ENCODE measurements around the gene ELMO1. TPM values are rescaled to one million over a fixed set of nuclear protein-coding genes. Genes with fewer than 3 reads are reported as not detected.

Gene ELMO1
- total RNA-seq, 1 donor from 2014 or later = 119 TPM

- DNase-seq (ENCODE audit: low spot score) = no peak
- H3K27me3 Mint-ChIP-seq (ENCODE audit: insufficient read depth) = no peaks in the 10 kb centered on the region
- H3K4me1 Mint-ChIP-seq (ENCODE audit: low read depth) = peaks cover 29% of the 10 kb centered on the region
- H3K36me3 Mint-ChIP-seq (ENCODE audit: low read depth) = peaks cover 64% of the 10 kb centered on the region
- peaks cover 3% of the 10 kb centered on the region for H3K9me3 Mint-ChIP-seq
- no peak overlapping the region for H3K27ac Mint-ChIP-seq
- intact Hi-C loops (cut with micrococcal nuclease) = no loop called here
- H3K4me3 Mint-ChIP-seq = no peak overlapping the region
These were observed 587.0 kb downstream of the ELMO1 start for GRCh38 chr7:36861656-36862055.

- Mint-ChIP-seq H3K27me3 (ENCODE audit: insufficient read depth) (no peaks in the 10 kb centered on the region), H3K36me3 (ENCODE audit: low read depth) (peaks cover 69% of the 10 kb centered on the region), H3K9me3 (peaks cover 3% of the 10 kb centered on the region), H3K4me1 (ENCODE audit: low read depth) (peaks cover 29% of the 10 kb centered on the region), H3K4me3 (no peak overlapping the region), H3K27ac (no peak overlapping the region)
- intact Hi-C loops (cut with micrococcal nuclease) = no loop called here
- no peak for DNase-seq (ENCODE audit: low spot score)
These were observed 588.0 kb downstream of the ELMO1 start for GRCh38 chr7:36860681-36861080.

GRCh38 chr7:36855330-36855729, 593.3 kb downstream of the ELMO1 start:
- no peaks in the 10 kb centered on the region for H3K27me3 Mint-ChIP-seq (ENCODE audit: insufficient read depth)
- peaks cover 63% of the 10 kb centered on the region for H3K36me3 Mint-ChIP-seq (ENCODE audit: low read depth)
- no peak overlapping the region for H3K27ac Mint-ChIP-seq
- H3K9me3 Mint-ChIP-seq = peaks cover 3% of the 10 kb centered on the region
- intact Hi-C loops (cut with micrococcal nuclease) = no loop called here
- DNase-seq (ENCODE audit: low spot score) = no peak
- H3K4me1 Mint-ChIP-seq (ENCODE audit: low read depth) = peaks cover 21% of the 10 kb centered on the region
- no peak overlapping the region for H3K4me3 Mint-ChIP-seq

GRCh38 chr7:36854652-36855051, 594.0 kb downstream of the ELMO1 start:
- intact Hi-C loops (cut with micrococcal nuclease) = loop anchor here (5.0 kb wide), 3 partner anchors 83 to 377 kb away; no protein-coding TSS in a partner anchor
- no peak for DNase-seq (ENCODE audit: low spot score)
- Mint-ChIP-seq H3K27ac (no peak overlapping the region), H3K9me3 (peaks cover 5% of the 10 kb centered on the region), H3K36me3 (ENCODE audit: low read depth) (peaks cover 56% of the 10 kb centered on the region), H3K4me1 (ENCODE audit: low read depth) (peaks cover 21% of the 10 kb centered on the region), H3K27me3 (ENCODE audit: insufficient read depth) (no peaks in the 10 kb centered on the region), H3K4me3 (no peak overlapping the region)

GRCh38 chr7:36852931-36853330, 595.7 kb downstream of the ELMO1 start:
- H3K4me3 Mint-ChIP-seq = no peak overlapping the region
- DNase-seq (ENCODE audit: low spot score) = no peak
- no peak overlapping the region for H3K27ac Mint-ChIP-seq
- intact Hi-C loops (cut with micrococcal nuclease) = loop anchor here (1.0 to 5.0 kb wide), 9 partner anchors 84 to 376 kb away; partner anchors contain the start of gene AOAH
- H3K4me1 Mint-ChIP-seq (ENCODE audit: low read depth) = peaks cover 21% of the 10 kb centered on the region
- H3K9me3 Mint-ChIP-seq = peaks cover 13% of the 10 kb centered on the region
- H3K36me3 Mint-ChIP-seq (ENCODE audit: low read depth) = peaks cover 44% of the 10 kb centered on the region
- no peaks in the 10 kb centered on the region for H3K27me3 Mint-ChIP-seq (ENCODE audit: insufficient read depth)

- peaks cover 21% of the 10 kb centered on the region for H3K4me1 Mint-ChIP-seq (ENCODE audit: low read depth)
- no peaks in the 10 kb centered on the region for H3K27me3 Mint-ChIP-seq (ENCODE audit: insufficient read depth)
- H3K27ac Mint-ChIP-seq = peak overlapping the region; percentile 83
- peaks cover 16% of the 10 kb centered on the region for H3K9me3 Mint-ChIP-seq
- no peak for DNase-seq (ENCODE audit: low spot score)
- intact Hi-C loops (cut with micrococcal nuclease) = loop anchor here (1.0 to 5.0 kb wide), 9 partner anchors 85 to 375 kb away; partner anchors contain the start of gene AOAH
- peak overlapping the region; percentile 4 for H3K4me3 Mint-ChIP-seq
- peaks cover 44% of the 10 kb centered on the region for H3K36me3 Mint-ChIP-seq (ENCODE audit: low read depth)
These were observed 596.6 kb downstream of the ELMO1 start for GRCh38 chr7:36852017-36852416.

GRCh38 chr7:36851382-36851781, 597.3 kb downstream of the ELMO1 start:
- H3K27ac Mint-ChIP-seq = peak overlapping the region; percentile 83
- peak overlapping the region; percentile 2 for H3K4me3 Mint-ChIP-seq
- H3K4me1 Mint-ChIP-seq (ENCODE audit: low read depth) = peaks cover 21% of the 10 kb centered on the region
- no peaks in the 10 kb centered on the region for H3K27me3 Mint-ChIP-seq (ENCODE audit: insufficient read depth)
- DNase-seq (ENCODE audit: low spot score) = no peak
- intact Hi-C loops (cut with micrococcal nuclease) = loop anchor here (1.0 to 5.0 kb wide), 4 partner anchors 66 to 374 kb away; no protein-coding TSS in a partner anchor
- H3K36me3 Mint-ChIP-seq (ENCODE audit: low read depth) = peaks cover 46% of the 10 kb centered on the region
- peaks cover 23% of the 10 kb centered on the region for H3K9me3 Mint-ChIP-seq

- intact Hi-C loops (cut with micrococcal nuclease) = no loop called here
- H3K9me3 Mint-ChIP-seq = peaks cover 40% of the 10 kb centered on the region
- DNase-seq (ENCODE audit: low spot score) = no peak
- peaks cover 20% of the 10 kb centered on the region for H3K4me1 Mint-ChIP-seq (ENCODE audit: low read depth)
- peaks cover 28% of the 10 kb centered on the region for H3K36me3 Mint-ChIP-seq (ENCODE audit: low read depth)
- H3K27me3 Mint-ChIP-seq (ENCODE audit: insufficient read depth) = no peaks in the 10 kb centered on the region
- H3K27ac Mint-ChIP-seq = no peak overlapping the region
- no peak overlapping the region for H3K4me3 Mint-ChIP-seq
These were observed 600.7 kb downstream of the ELMO1 start for GRCh38 chr7:36847946-36848345.

- peaks cover 35% of the 10 kb centered on the region for H3K9me3 Mint-ChIP-seq
- intact Hi-C loops (cut with micrococcal nuclease) = no loop called here
- no peaks in the 10 kb centered on the region for H3K27me3 Mint-ChIP-seq (ENCODE audit: insufficient read depth)
- peaks cover 15% of the 10 kb centered on the region for H3K36me3 Mint-ChIP-seq (ENCODE audit: low read depth)
- H3K4me1 Mint-ChIP-seq (ENCODE audit: low read depth) = no peaks in the 10 kb centered on the region
- no peak overlapping the region for H3K27ac Mint-ChIP-seq
- H3K4me3 Mint-ChIP-seq = no peak overlapping the region
- no peak for DNase-seq (ENCODE audit: low spot score)
These were observed 604.3 kb downstream of the ELMO1 start for GRCh38 chr7:36844374-36844773.

GRCh38 chr7:36840904-36841303, 607.8 kb downstream of the ELMO1 start:
- Mint-ChIP-seq H3K4me3 (no peak overlapping the region), H3K4me1 (ENCODE audit: low read depth) (no peaks in the 10 kb centered on the region)

GRCh38 chr7:36838616-36839225, 609.9 kb downstream of the ELMO1 start:
- peaks cover 12% of the 10 kb centered on the region for H3K27me3 Mint-ChIP-seq (ENCODE audit: insufficient read depth)
- no peak overlapping the region for H3K4me3 Mint-ChIP-seq
- no peak for DNase-seq (ENCODE audit: low spot score)
- intact Hi-C loops (cut with micrococcal nuclease) = no loop called here
- no peaks in the 10 kb centered on the region for H3K4me1 Mint-ChIP-seq (ENCODE audit: low read depth)
- H3K27ac Mint-ChIP-seq = no peak overlapping the region
- peaks cover 10% of the 10 kb centered on the region for H3K36me3 Mint-ChIP-seq (ENCODE audit: low read depth)
- H3K9me3 Mint-ChIP-seq = peaks cover 13% of the 10 kb centered on the region

More at GRCh38 chr7:36840904-36841303, 607.8 kb downstream of the ELMO1 start:
- DNase-seq (ENCODE audit: low spot score) = no peak
- intact Hi-C loops (cut with micrococcal nuclease) = no loop called here
- Mint-ChIP-seq H3K27me3 (ENCODE audit: insufficient read depth) (peaks cover 6% of the 10 kb centered on the region), H3K36me3 (ENCODE audit: low read depth) (peaks cover 9% of the 10 kb centered on the region), H3K27ac (no peak overlapping the region), H3K9me3 (peaks cover 13% of the 10 kb centered on the region)

- DNase-seq (ENCODE audit: low spot score) = no peak
- intact Hi-C loops (cut with micrococcal nuclease) = no loop called here
- H3K27me3 Mint-ChIP-seq (ENCODE audit: insufficient read depth) = peaks cover 11% of the 10 kb centered on the region
- H3K4me3 Mint-ChIP-seq = no peak overlapping the region
- no peak overlapping the region for H3K27ac Mint-ChIP-seq
- no peaks in the 10 kb centered on the region for H3K4me1 Mint-ChIP-seq (ENCODE audit: low read depth)
- H3K9me3 Mint-ChIP-seq = peaks cover 26% of the 10 kb centered on the region
- H3K36me3 Mint-ChIP-seq (ENCODE audit: low read depth) = peaks cover 6% of the 10 kb centered on the region
These were observed 617.6 kb downstream of the ELMO1 start for GRCh38 chr7:36831049-36831448.

GRCh38 chr7:36827726-36828703, 620.6 kb downstream of the ELMO1 start:
- Mint-ChIP-seq H3K27me3 (ENCODE audit: insufficient read depth) (peaks cover 10% of the 10 kb centered on the region), H3K4me1 (ENCODE audit: low read depth) (no peaks in the 10 kb centered on the region), H3K9me3 (peaks cover 17% of the 10 kb centered on the region), H3K4me3 (no peak overlapping the region), H3K27ac (no peak overlapping the region), H3K36me3 (ENCODE audit: low read depth) (peaks cover 5% of the 10 kb centered on the region)
- intact Hi-C loops (cut with micrococcal nuclease) = no loop called here
- no peak for DNase-seq (ENCODE audit: low spot score)
